Neural cell (in vitro differentiated cells): ENCODE measurements around the gene LDLRAD4. TPM values are rescaled to one million over a fixed set of nuclear protein-coding genes. Genes with fewer than 3 reads are reported as not detected.

Experiments
- H2AFZ ChIP-seq: fragments of 200-600, 300-800 bp; sonication (generic), shearing (Covaris generic); 2 replicates; pipeline ENCODE4 v1.6.0; 2014; ENCODE audit warnings: low read depth, mild to moderate bottlenecking, antibody characterized with exemption, low read length, moderate library complexity
- H3F3A ChIP-seq: fragments of 200-600 bp; shearing (Covaris generic); 2 replicates; pipeline ENCODE4 v1.6.1; 2016; ENCODE audit warnings: mild to moderate bottlenecking, moderate library complexity, mixed read lengths, antibody characterized with exemption, low read length; ENCODE audit not compliant: insufficient read depth, poor library complexity, severe bottlenecking
- H3K27ac ChIP-seq: fragments of 200-600, 300-800 bp; sonication (generic), shearing (Covaris generic); 2 replicates; pipeline ENCODE4 v1.5.1; 2014; ENCODE audit warnings: mild to moderate bottlenecking, low read length, moderate library complexity
- H3K27me3 ChIP-seq: fragments of 300-800, 200-600 bp; sonication (generic), shearing (Covaris generic); 2 replicates; pipeline ENCODE4 v1.6.0; 2014; ENCODE audit warnings: mild to moderate bottlenecking, low read depth, low read length, moderate library complexity; ENCODE audit not compliant: insufficient read depth
- H3K36me3 ChIP-seq: fragments of 300-800, 200-600 bp; sonication (generic), shearing (Covaris generic); 2 replicates; pipeline ENCODE4 v1.5.1; 2014; ENCODE audit warnings: mild to moderate bottlenecking, antibody characterized with exemption, low read length, moderate library complexity; ENCODE audit not compliant: insufficient read depth
- H3K4me2 ChIP-seq: fragments of 300-800, 200-600 bp; sonication (generic), shearing (Covaris generic); 2 replicates; pipeline ENCODE4 v1.6.0; 2014; ENCODE audit warnings: mild to moderate bottlenecking, low read length
- H3K4me3 ChIP-seq: fragments of 300-800, 200-600 bp; sonication (generic), shearing (Covaris generic); 2 replicates; pipeline ENCODE4 v1.5.1; 2014; ENCODE audit warnings: mild to moderate bottlenecking, low read length, moderate library complexity
- H3K79me2 ChIP-seq: fragments of 200-600 bp; shearing (Covaris generic); replicated peaks from 2 replicates; pipeline ENCODE4 v1.6.0; 2014; ENCODE audit warnings: mild to moderate bottlenecking, low read length, moderate library complexity; ENCODE audit not compliant: insufficient read depth
- H3K9ac ChIP-seq: fragments of 300-800, 200-600 bp; sonication (generic), shearing (Covaris generic); 2 replicates; pipeline ENCODE4 v1.6.1; 2016; ENCODE audit warnings: mild to moderate bottlenecking, low read length, mixed read lengths
- H3K9me2 ChIP-seq: fragments of 200-600 bp; shearing (Covaris generic); 2 replicates; pipeline ENCODE4 v1.6.1; 2016; ENCODE audit warnings: mild to moderate bottlenecking, low read length, mixed read lengths; ENCODE audit not compliant: insufficient read depth
- H3K9me3 ChIP-seq: fragments of 200-600, 300-800 bp; sonication (generic), shearing (Covaris generic); 2 replicates; pipeline ENCODE4 v1.6.1; 2016; ENCODE audit warnings: mild to moderate bottlenecking, mixed run types, low read length, moderate library complexity, mixed read lengths
- H4K20me1 ChIP-seq: fragments of 200-600 bp; shearing (Covaris generic); 2 replicates; pipeline ENCODE4 v1.6.1; 2016; ENCODE audit warnings: mild to moderate bottlenecking, mixed run types; ENCODE audit not compliant: insufficient read depth
- CTCF ChIP-seq: fragments of 450-650 bp; IDR thresholded peaks from 2 replicates; pipeline ENCODE4 v1.5.1; 2014; ENCODE audit warnings: antibody characterized with exemption, mild to moderate bottlenecking, moderate library complexity; ENCODE audit not compliant: poor library complexity, severe bottlenecking
- EP300 ChIP-seq: fragments of 450-650 bp; conservative IDR thresholded peaks from 2 replicates; pipeline ENCODE4 v1.6.1; 2014; ENCODE audit warnings: antibody characterized with exemption, mild to moderate bottlenecking, moderate library complexity; ENCODE audit not compliant: poor library complexity, severe bottlenecking
- EZH2 ChIP-seq: fragments of 200-600, 300-800 bp; shearing (Covaris generic), sonication (generic); IDR thresholded peaks from 2 replicates; pipeline ENCODE4 v1.6.1; 2014; ENCODE audit warnings: antibody characterized with exemption, low read length, borderline replicate concordance, mild to moderate bottlenecking; ENCODE audit not compliant: insufficient read depth, poor library complexity, severe bottlenecking
- MXI1 ChIP-seq: fragments of 450-650 bp; conservative IDR thresholded peaks from 2 replicates; pipeline ENCODE4 v1.6.1; 2014; ENCODE audit warnings: antibody characterized with exemption, mild to moderate bottlenecking; ENCODE audit not compliant: poor library complexity, severe bottlenecking
- POLR2AphosphoS5 ChIP-seq: IDR thresholded peaks from 2 replicates; pipeline ENCODE4 v1.6.1; 2012
- RAD21 ChIP-seq: fragments of 450-650 bp; conservative IDR thresholded peaks from 2 replicates; pipeline ENCODE4 v1.6.1; 2014; ENCODE audit warnings: antibody characterized with exemption, mild to moderate bottlenecking, moderate library complexity
- REST ChIP-seq: IDR thresholded peaks from 2 replicates; pipeline ENCODE4 v1.6.1; 2012; ENCODE audit warnings: borderline replicate concordance
- SMC3 ChIP-seq: fragments of 450-650 bp; conservative IDR thresholded peaks from 2 replicates; pipeline ENCODE4 v1.6.1; 2014; ENCODE audit warnings: antibody characterized with exemption, mild to moderate bottlenecking, moderate library complexity; ENCODE audit not compliant: poor library complexity
- TAF1 ChIP-seq: IDR thresholded peaks from 2 replicates; pipeline ENCODE4 v1.6.1; 2012; ENCODE audit warnings: low read depth
- polyA plus RNA-seq: library from polyadenylated mRNA; depleted of rRNA; stranded (reverse); fragments of >200 nt; gene quantifications from 2 replicates; pipeline ENCODE4 v1.2.3, GENCODE V29; 2014

Gene LDLRAD4
- polyA plus RNA-seq, 1 donor from 2014 or later = 3.7 TPM

GRCh38 chr18:13641551-13642439, 423.2 kb downstream of the LDLRAD4 start:
- Histone ChIP-seq H3F3A (no peaks in the 10 kb centered on the region), H3K27ac (no peak overlapping the region), H3K4me3 (no peak overlapping the region), H3K4me2 (no peak overlapping the region), H3K9me3 (no peaks in the 10 kb centered on the region), H3K79me2 (no peaks in the 10 kb centered on the region), H3K36me3 (no peaks in the 10 kb centered on the region), H3K9me2 (no peaks in the 10 kb centered on the region), H3K9ac (no peak overlapping the region), H3K27me3 (no peaks in the 10 kb centered on the region), H2AFZ (no peak overlapping the region), H4K20me1 (no peaks in the 10 kb centered on the region)
- TF ChIP-seq EZH2 (no peak), REST (no peak), POLR2AphosphoS5 (no peak), RAD21 (no peak), CTCF (no peak), EP300 (no peak), SMC3 (no peak), TAF1 (no peak), MXI1 (no peak)

- Histone ChIP-seq H3F3A (no peaks in the 10 kb centered on the region), H3K4me3 (no peak overlapping the region), H3K27me3 (no peaks in the 10 kb centered on the region), H3K9me2 (no peaks in the 10 kb centered on the region), H3K27ac (no peak overlapping the region), H3K79me2 (no peaks in the 10 kb centered on the region), H3K9me3 (no peaks in the 10 kb centered on the region), H3K9ac (no peak overlapping the region), H2AFZ (no peak overlapping the region), H3K36me3 (no peaks in the 10 kb centered on the region), H4K20me1 (no peaks in the 10 kb centered on the region), H3K4me2 (no peak overlapping the region)
- TF ChIP-seq EZH2 = no peak
- no peak for TF ChIP-seq TAF1
- no peak for TF ChIP-seq RAD21
- TF ChIP-seq SMC3 = no peak
- no peak for TF ChIP-seq REST
- TF ChIP-seq MXI1 = no peak
- TF ChIP-seq POLR2AphosphoS5 = no peak
- no peak for TF ChIP-seq CTCF
- TF ChIP-seq EP300 = no peak
Observed at GRCh38 chr18:13642440-13642827, 423.9 kb downstream of the LDLRAD4 start.
